Measurements from ENCODE around the gene EXOSC7.

DNA sequence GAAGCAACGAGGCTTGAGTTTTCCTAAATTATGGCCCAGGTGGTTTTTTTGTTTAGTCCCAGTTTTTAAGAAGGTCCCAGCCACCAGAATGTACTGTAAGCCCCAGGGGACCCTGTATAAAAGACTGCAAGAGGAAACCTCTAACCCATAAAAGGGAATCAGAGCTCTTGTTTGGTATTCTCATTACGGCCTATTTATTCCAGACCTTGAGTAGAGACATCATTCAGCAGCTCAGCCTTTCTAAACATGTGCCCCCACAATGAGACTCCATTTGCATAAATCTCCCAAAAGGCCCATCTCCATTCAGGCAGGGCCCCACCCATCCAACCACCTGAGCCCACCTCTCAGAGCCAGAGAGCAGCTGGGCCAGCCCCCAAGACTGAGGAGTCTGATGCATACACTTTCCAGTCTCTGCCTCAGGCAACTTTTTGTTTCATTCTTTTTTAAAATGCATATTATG lies 25.7 kb upstream of the EXOSC7 start:
- TF ChIP-seq, protein P1, sequence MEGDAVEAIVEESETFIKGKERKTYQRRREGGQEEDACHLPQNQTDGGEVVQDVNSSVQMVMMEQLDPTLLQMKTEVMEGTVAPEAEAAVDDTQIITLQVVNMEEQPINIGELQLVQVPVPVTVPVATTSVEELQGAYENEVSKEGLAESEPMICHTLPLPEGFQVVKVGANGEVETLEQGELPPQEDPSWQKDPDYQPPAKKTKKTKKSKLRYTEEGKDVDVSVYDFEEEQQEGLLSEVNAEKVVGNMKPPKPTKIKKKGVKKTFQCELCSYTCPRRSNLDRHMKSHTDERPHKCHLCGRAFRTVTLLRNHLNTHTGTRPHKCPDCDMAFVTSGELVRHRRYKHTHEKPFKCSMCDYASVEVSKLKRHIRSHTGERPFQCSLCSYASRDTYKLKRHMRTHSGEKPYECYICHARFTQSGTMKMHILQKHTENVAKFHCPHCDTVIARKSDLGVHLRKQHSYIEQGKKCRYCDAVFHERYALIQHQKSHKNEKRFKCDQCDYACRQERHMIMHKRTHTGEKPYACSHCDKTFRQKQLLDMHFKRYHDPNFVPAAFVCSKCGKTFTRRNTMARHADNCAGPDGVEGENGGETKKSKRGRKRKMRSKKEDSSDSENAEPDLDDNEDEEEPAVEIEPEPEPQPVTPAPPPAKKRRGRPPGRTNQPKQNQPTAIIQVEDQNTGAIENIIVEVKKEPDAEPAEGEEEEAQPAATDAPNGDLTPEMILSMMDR (IDR thresholded peaks at IDR 0.05; ENCODE audit: poor library complexity, severe bottlenecking) = no peak
- TF ChIP-seq EP300 (conservative IDR thresholded peaks at IDR 0.05; ENCODE audit: poor library complexity, severe bottlenecking) = no peak
- TF ChIP-seq SMC3 (conservative IDR thresholded peaks at IDR 0.05; ENCODE audit: poor library complexity) = no peak
- TF ChIP-seq EZH2 (IDR thresholded peaks at IDR 0.05; ENCODE audit: borderline replicate concordance, insufficient read depth, low read length, poor library complexity, severe bottlenecking) = no peak
- no peak for TF ChIP-seq RAD21 (conservative IDR thresholded peaks at IDR 0.05)
